Measurements from ENCODE around the gene GLOD5.

The GLOD5 gene

DNA sequence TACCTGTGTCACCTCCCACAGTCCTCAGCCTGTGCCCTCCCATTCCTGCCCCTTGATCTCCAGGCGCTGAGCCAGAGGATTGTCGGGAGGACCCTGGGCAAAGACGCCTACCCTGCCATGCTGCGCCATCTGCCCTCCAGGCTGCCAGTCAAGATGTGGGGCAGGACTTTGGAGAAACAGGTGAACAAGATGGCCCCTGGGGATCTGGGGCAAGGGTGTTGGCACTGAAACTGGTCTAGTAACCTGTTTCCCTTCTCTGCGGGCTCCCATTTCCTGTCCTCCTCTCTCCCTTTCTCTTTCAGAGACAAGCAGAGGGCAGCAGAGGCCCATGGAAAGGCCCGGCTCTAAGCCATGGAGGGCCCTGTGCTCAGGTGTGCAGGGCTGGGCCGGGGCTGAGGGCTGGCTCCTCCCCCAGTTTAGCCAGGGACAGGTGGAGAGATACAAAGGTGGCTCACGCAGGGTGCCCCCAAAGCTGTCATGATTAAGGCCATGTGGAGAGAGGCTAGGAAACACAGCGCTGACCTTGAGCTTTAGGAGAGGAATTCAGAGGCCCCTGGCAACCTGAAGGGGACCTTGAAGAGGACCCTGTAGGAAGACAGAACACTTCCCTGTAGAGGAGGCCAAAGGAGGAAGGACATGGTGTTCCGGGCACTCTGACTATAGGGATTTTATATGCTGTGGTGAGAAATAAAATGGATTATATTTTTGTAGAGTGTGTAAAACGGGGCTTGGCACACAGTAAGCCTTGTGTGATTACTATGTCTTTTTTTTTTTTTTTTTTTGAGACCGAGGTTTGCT, at the start of gene GLOD5:
GLOD5 (plus strand) TSS at position 74 of the 798 bp plus-strand sequence; CDS start at position 118, 44 bp downstream.
- DNase-seq: peak; percentile 34

GRCh38 chrX:48711929-48712505, 49.5 kb upstream of the GLOD5 start:
- DNase-seq: no peak

- DNase-seq: no peak
Measured at GRCh38 chrX:48713847-48714246, 47.7 kb upstream of the GLOD5 start.

- DNase-seq: no peak
Measured at GRCh38 chrX:48714573-48714972, 47.0 kb upstream of the GLOD5 start.

- DNase-seq: no peak
Measured at GRCh38 chrX:48715072-48715471, 46.5 kb upstream of the GLOD5 start.

- no peak for DNase-seq
Measured at GRCh38 chrX:48715876-48716502, 45.6 kb upstream of the GLOD5 start.

GRCh38 chrX:48719958-48720357, 41.6 kb upstream of the GLOD5 start:
- no peak for DNase-seq

DNA sequence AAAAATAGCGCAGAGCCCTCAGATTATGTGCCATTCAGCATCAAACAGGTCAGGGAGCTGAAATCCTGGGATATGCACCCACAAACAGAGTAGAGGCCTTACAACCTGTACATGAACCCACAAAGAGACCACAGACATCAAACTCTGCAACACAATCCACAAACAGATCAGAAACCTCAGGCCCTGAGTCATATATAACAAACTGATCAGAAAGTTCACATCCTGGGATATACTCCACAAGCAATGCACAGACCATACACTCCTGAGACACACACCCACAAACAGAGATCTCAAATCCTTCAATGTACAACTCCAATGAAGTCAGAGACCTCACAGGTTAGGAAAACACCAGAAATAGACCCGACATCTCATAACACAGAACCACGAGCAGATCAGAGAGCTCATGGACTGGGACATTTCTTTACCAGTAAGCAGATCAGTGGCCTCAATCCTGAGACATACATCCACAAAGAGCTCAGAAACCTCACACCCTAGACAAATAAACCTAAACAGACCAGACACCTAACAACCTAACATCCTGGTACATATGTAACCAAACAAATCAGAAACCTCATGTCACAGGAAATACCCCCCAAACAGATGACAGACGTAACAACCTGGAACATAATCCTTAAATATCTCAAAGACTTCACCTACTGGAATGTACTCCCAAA, 40.8 kb upstream of the GLOD5 start:
- no peak for DNase-seq

- DNase-seq: no peak
Measured at GRCh38 chrX:48721916-48722315, 39.6 kb upstream of the GLOD5 start.

DNA sequence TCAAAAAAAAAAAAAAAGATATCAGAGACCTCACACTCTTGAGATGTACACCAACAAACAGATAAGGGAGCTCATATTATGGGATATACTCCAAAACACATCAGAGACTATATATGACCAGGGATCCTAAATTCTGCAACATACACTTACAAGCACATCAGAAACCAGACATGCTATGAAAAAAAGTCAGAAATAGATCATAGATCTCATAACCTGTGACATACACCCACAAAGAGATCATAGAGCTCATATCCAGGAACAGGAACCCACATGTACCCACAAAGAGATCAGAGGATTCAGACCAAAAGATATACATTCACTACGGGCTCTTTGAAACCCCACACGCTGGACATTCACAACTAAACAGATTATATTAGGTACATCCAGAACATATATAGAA, 35.0 kb upstream of the GLOD5 start:
- DNase-seq: no peak

DNA sequence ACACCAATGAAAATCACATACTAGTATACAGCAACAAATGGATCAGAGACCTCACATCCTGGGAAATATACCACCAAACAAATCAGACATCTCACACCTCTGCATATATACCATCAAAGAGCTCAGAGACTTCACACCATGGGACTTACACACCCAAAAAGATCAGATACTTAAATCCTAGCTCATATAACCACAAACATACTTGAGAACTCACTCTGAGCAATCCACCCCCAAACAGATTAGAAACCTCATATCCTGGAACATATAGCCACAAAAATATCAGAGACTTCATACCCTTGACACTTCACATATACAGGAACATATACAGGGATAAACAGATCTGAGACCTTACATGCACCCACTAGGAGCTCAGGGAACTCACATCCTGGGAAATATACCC, 32.9 kb upstream of the GLOD5 start:
- no peak for DNase-seq

DNA sequence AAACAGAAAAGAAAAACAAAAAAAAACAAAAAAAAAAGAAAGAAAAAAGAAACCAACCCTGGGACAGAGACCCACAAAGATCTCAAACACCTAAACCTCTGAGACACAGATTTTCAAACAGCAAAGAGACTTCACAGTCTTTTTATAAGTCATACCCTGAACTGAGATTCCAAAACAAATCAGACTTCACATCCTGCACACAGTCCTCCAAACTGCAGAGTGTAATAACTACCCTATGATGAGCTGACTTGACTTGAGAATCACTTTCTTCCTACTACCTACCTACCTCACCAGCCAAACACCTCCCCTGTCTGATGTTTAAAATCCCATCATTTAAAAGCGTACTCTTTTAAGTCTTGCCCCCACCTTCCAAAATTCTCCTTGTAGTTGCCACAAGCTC, 25.2 kb upstream of the GLOD5 start:
- no peak for DNase-seq

DNA sequence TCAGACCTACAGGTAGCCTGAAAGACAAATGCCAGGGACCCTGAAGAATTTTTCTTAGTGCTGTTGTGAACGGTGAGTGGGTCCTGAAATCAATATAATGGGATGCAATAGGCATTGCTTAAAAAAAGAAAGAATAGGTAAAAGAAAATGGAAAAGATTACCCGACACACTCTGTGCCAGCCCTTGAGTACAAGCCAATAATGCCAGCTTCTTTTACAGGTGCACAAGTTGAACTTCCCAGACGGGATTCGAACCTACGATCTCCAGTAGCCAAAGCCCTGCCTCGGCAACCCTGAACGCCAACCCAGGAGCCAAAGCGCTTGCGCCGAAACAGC, 24.7 kb upstream of the GLOD5 start:
- no peak for DNase-seq

DNA sequence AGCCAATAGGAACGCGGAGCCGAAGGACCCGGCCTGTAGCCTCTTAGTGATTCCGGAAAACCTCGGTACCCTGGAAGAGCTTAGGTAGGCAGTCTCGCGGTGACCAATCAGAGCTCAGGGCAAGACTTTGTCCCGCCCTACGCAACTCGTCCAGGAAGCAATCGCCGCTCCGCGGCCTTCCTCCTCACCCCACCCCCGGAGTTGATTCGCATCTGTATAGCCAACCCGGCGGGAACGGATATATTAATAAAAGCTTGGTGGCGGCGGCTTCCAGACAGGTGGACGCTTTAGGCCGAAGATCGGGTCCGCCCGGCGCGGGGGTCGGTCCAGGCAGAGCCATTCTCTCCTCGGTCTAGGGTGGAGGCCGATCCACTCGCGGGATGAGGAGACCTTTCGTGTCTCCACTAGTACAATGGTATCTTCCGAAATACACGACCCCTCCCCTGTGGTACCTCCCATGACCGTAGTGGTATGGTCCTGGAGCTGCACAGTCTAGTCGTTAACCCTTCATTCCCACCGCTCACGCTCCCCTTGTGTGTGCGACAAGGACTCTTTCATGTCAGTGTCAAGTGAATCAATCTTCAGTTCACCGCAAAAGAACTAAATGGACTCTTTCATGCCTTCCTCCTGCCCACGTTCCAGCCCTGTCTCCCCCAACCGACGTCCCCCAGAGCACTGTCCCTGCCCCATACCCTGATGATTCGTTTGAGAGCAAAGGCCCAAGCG, 24.2 kb upstream of the GLOD5 start:
- peak; percentile 84 for DNase-seq

DNA sequence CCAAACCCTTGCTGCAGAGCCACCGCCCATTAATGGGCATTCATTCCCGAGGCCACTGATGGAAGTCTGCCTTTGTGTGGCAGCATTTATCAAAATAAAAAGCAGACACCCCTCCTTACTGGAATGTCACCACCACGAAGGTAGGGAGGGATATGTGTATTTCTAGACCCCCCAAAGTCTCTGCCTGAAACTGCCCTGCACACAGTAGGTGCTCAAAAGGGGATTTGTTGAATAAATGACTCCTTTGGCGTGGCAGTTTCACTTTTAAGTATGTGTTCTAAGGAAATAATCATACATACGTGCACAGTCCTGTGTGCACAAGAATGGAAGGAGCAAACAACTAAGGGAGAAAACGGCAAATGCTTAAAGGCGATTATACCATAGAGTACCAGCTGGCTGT, 23.6 kb upstream of the GLOD5 start:
- DNase-seq: no peak

GRCh38 chrX:48741834-48742233, 19.7 kb upstream of the GLOD5 start:
- DNase-seq: no peak

GRCh38 chrX:48745222-48745621, 16.3 kb upstream of the GLOD5 start:
- no peak for DNase-seq

GRCh38 chrX:48747415-48748016, 14.0 kb upstream of the GLOD5 start:
- no peak for DNase-seq

- no peak for DNase-seq
Measured at GRCh38 chrX:48749182-48749581, 12.4 kb upstream of the GLOD5 start.

- DNase-seq: no peak
Measured at GRCh38 chrX:48751343-48751742, 10.2 kb upstream of the GLOD5 start.

- no peak for DNase-seq
Measured at GRCh38 chrX:48752498-48752897, 9.0 kb upstream of the GLOD5 start.

DNA sequence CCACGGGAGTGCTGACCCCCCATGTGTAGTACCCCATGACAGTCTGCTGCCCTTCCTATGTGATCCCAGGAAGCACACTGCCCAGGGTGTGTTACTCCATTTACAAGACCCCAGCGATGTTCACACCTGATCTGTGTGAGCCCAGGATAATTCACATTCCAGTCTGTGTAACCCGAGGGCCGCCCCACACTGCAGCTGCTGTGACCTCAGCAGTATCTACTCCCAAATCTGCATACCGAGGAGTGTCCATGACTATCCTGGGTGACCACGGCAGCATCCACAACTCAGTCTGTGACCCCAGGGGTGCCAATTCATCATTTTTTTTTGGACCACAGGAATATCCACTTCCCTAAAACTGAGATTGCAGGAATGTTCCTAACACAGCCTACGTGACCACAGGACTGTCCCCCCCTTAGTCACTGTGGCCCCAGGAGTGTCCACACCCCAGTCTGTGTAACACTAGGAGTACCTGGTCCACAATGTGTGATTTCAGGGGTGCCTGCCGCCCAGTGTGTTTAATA, 7.8 kb upstream of the GLOD5 start:
- DNase-seq: no peak

DNA sequence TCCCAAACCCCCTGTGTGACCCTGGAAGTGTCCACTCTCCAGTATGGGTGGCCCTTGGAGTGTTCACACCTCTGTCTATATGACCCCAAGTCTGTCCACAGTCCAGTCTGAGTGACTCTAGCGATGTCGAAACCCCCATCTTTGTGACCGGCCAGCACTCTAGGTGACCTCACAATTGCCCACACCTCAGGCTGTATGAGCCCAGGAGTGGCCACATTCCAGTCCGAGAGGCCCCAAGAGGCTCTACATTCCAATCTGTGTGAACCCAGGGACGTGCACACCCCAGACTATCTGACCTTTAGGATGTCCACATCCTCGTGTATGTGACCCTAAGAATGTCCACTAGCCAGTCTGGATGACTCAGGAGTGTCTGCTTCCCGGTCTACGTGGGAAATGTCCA, 7.3 kb upstream of the GLOD5 start:
- DNase-seq: no peak
